ENCODE data around the gene GPC2.
"Not testable (repeated sequence)": the region's sequence is repeated elsewhere in the genome, so short reads cannot be mapped to it uniquely, and the experiment has no call there.

Gene GPC2

DNA sequence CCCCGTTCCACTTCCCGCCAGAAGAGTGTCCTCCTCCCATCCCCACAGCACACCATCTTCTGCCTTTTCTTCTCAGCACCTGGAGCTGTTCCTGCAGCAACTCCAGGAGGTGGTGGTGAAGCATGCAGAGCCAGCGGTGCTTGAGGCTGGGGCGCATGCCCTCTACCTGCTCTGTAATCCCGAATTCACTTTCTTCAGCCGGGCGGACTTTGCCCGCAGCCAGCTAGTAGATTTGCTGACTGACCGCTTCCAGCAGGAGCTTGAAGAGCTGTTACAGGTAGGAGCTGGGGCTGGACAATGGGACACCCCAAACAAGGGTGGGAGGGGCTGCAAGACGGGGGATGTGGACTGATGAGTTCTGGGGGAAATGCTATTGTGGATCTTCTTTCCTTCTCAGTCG lies 23.5 kb upstream of the GPC2 start:
- no peak for DNase-seq

DNA sequence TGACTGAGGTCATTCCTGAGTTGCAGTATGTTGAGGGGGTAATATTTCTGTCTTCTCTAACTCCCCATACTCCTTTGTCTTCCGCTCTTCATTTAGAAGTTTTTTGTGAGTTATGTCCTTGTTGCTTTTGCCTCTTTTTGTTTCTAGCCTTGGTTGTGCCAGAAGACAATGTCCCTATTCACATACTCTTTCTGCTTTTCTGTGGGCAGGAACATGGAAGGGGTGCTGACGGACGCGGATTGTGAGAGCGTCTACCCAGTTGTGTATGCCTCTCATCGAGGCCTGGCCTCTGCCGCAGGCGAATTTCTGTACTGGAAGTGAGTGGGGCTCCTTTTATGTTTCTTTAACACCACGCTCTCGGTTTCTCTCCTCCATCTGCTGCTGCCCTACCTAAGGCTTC lies 21.1 kb upstream of the GPC2 start:
- no peak for DNase-seq

DNA sequence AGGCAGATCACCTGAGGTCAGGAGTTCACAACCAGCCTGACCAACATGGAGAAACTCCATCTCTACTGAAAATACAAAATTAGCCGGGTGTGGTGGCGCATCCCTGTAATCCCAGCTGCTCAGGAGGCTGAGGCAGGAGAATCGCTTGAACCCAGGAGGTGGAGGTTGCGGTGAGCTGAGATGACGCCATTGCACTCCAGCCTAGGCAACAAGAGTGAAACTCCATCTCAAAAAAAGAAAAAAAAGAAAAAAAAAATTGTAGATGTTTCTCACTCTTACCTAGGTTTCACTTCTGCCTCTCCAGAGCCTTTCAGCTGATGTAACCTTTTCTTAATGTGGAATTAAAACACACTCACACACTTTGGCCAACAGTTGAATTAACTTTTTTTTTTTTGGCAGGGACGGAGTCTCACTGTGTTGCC lies 18.7 kb upstream of the GPC2 start:
- not testable (repeated sequence) for DNase-seq

DNA sequence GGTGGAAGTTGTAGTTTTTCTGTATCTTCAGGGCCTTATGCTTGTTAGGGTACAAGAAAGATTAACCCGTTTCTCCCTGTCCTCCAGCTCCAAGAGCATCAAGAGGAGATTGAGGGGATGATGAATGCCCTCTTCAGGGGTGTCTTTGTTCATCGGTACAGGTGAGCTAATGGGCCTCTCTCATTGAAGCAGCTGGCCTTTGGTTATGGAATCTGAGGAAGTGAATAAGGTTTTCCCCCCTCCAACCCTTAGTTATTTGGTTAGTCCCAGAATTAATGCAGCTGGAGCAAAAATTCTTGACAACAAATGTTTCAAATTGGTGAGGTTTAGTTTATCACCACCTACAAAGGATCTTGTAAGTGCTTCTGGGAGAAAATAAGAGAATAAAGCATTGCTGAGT lies 18.0 kb upstream of the GPC2 start:
- DNase-seq: no peak

DNA sequence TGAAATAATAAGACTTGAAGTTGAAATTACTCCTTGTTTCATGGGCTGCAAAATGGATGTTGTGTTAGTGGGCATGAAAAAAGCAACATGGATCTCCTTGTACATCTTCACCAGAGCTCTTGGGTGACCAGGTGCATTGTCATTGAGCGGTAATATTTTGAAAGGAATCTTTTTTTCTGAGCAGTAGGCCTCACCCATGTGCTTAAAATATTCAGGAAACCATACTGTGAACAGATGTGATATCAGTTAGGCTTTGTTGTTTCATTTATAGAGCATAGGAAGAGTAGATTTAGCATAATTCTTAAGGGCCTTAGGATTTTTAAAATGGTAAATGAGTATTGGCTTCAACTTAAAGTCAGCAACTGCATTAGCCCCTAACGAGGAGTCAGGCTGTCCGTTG lies 15.8 kb upstream of the GPC2 start:
- no peak for DNase-seq

DNA sequence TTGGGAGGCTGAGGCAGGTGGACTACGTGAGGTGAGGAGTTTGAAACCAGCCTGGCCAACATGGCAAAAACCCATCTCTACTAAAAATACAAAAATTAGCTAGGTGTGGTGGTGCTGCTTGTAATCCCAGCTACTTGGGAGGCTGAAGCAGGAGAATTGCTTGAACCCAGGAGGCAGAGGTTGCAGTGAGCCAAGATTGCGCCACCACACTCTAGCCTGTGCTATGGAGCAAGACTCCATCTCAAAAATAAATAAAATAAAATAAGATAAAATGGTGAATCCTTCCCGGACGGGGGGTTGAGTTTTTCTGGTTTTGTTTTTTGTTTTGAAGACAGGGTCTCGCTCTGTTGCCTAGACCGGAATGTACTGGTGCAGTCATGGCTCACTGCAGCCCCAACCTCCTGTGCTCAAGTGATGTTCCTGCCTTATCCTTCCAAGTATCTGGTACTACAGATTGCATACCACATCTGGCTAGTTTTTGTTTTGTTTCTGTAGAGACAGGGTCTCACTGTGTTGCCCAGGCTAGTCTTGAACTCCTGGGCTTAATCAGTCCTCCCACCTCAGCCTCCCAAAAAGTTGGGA lies 15.2 kb upstream of the GPC2 start:
- not testable (repeated sequence) for DNase-seq

DNA sequence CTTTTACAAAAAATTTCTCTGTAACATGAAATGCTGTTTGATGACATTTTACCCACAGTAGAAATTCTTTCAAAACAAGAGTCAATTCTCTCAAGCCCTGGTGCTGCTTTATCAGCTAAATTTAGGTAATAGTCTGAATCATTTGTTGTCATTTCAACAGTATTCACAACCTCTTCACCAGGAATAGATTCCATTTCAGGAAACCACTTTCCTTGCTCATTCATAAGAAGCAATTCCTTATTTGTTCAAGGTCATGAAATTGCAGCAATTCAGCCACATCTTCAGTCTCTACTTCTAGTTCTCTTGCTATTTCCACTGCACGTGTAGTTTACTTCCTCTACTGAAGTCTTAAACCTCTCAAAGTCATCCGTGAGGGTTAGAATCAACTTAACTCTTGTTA lies 14.6 kb upstream of the GPC2 start:
- no peak for DNase-seq

DNA sequence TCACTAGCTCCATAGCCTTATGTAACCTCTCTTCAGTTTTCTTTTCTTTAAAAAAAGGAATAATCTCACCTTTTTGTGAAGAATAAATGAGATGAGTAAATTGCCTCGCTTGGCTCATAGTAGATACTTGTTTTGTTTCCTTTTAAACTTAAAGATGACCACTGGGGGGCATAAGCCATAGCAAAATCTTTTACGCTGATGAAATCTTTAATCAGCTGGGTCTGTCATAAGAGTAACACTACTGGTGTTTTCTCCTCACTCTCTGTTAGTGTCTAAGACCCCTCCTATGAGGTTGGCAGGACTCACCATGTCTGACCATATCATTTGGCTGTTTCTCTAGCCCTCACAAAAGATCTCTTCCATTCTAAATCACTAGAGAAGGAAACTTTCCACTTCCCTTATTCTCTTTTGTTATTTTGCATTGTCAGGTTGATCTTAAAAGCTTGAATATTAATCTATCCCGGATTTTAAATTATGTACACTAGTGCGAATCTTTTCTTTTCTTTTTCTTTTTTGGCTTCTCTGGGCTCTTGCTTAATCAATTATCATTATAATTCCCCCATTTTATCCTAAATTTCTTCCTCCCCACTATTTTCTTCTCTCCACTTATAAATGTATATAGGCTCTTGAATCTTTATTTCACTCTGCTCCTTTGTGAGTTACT lies 13.0 kb upstream of the GPC2 start:
- DNase-seq: no peak

DNA sequence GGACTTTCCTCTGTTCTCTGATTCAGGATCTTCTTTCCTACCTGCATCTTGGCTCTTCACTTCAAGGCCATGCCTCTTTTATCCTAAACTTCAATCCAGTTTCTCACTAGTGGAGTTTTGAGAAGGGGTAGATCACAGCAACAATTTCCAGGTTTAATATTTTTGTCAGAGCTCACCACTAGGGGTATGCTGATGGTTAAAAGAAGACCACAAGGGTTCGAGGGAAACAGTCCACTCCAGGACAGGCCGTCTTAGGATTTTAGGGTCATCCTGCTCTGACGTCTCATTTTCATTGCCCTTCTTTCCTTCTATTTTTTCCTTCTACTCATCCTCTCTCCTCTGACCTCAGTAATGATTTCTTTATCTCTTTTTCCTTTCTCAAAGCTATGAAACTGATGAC lies 11.9 kb upstream of the GPC2 start:
- no peak for DNase-seq

DNA sequence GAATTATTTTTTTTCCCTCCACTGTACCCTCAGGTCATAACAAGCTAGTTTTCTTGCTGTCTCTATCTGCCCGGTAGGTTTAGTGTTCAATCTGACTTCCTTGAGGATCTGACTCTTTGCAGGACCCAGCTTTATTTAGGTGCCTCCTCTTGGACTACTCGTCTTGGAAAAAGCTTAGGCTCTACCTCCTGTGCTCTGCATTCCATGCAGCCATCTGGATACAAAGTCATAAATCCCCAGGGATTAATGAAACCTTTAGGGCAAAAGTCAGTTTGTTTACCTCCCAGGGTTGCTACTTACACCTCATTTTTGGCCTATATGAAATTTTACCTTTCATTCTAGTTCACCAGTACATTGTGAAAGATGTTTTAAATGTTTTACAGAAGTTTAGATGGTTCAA lies 8.5 kb upstream of the GPC2 start:
- no peak for DNase-seq

DNA sequence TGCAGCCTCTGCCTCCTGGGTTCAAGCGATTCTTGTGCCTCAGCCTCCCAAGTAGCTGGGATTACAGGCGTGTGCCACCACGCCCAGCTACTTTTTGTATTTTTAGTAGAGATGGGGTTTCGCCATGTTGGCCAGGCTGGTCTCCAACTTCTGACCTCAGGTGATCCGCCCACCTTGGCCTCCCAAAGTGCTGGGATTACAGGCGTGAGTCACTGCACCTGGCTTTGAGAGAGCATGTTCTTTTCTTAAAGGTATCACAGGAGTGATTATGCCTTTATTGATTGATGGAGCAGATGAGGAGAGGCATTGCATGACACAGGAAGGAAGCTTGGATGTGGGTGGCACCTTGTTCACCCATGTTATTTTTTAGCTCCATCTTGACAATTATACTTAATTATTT lies 5.9 kb upstream of the GPC2 start:
- not testable (repeated sequence) for DNase-seq

DNA sequence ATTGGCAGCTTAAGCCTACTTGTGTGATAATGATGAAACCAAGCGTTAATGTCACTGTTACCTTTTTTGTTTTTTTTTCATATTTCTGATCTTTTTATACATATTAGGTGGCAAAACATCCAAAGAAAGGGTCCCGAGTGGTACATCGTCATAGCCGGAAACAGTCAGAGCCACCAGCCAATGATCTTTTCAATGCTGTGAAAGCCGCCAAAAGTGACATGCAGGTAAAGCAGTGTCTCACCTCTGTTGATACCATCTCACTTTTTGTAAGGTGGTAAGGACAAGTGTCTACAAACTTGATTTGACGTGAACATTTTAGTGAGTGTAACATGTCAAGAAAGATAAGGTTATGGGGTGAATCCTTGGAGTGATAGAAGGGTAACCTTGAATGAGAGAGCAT lies 5.4 kb upstream of the GPC2 start:
- DNase-seq: not testable (repeated sequence)

DNA sequence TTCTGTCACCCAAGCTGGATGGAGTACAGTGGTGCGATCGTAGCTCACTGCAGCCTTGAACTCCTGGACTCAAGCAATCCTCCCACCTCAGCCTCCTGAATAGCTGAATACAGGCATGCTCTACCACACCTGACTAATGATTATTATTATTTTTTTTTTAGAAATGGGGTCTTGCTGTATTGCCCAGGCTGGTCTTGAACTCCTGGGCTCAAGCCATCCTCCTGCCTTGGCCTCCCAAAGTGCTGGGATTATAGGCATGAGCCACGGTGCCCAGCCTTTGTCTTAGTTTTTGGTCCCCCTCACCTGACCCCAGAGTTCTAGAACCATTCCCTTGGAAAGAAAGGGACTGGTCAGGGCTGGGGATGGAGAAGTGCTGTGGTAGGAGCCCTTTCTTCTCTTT lies 2.9 kb upstream of the GPC2 start:
- DNase-seq: not testable (repeated sequence)

DNA sequence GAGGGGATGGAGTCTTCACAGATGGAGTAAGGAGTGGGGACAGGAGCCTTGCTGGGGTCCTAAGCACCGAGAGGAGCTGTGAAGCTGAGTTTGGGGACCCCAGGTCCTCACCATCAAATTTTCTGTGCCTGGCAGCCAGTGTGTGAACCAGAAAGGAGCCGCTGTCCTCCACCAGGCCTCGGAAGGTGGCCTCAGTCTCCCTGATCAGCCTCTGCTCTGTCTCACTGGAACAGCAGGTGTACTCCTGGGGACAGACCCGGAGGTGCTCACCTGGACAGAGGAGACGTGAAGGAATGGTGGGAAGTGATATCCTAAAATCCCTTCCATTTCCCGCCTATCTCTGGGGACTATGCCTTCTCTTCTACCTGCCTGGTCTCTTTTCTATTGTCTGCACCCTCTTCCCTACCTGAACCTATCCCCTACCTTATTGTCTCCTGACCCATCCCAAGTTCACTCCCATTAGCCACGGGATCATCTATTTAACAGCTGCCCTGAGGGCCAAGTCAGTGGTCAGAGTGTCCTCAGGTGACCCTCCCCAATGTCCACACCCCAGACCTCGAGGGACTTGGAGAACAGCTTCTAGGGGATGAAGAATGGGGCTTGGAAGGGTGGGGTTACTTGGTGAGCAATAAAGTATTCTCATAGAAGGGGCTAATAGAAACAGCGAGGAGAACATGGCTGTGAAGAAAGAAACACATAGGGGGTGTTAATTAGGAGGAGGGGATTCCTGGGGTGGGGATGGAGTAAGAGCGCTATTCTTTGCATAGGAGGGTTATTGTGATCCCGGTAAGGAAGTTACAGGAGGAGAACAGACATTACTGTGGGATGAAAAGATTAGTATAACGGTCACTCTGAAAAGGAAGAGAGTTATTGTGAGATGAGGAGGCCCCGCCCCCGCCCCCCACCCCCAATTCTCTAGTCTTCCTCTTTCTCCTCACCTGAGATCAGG lies 811 bp downstream of the GPC2 start:
- DNase-seq: no peak

DNA sequence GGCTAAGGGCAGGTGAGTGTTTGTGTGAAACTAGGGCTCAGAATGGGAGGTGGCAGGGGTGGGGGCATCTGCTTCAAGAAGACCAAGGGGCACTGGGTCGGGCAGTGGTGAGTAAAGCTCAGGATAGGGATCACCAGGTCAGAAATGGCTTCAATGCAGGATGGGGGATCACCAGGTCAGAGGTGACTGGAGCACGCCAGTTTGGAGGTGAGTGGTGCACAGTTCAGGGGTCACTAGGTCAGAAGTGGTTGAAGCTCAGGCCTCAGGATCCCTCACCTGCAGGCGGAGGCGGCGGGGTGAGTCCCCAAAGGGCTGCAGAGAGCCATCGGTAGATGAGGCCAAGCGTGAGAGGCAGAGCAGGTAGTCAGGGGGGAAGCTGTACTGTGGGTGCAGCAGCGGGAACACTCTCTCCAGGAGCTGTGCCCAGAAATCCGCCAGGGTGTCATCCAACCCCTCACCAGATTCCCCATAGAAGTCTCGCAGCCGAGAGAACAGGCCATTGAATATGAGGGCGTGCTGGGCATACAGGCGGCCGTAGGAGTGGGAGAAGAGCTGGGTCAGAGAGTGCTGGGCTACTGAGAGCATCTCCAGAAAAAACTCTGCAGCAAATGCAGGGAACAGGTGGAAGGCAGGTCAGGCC lies 1.8 kb downstream of the GPC2 start:
- DNase-seq: no peak

DNA sequence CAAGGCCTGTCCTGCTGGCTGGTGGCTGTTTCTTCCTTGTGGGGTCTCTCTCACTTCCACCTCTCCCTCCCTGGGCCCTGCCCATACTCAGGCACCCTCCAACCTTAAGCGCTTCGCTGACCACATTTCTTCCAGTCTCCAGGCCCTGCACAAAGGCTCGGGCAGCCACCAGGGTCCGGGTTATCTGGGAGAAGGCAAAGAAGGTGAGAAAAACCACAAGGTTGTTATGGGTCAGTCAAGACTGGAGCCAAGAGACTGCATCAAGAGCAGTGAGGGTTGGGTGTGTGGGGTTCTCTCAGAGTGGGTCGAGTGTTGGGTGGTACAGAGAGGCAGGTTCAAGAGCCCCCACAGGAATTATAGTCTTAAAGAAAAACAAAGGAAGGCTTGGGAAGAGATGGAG lies 2.6 kb downstream of the GPC2 start:
- DNase-seq: no peak

DNA sequence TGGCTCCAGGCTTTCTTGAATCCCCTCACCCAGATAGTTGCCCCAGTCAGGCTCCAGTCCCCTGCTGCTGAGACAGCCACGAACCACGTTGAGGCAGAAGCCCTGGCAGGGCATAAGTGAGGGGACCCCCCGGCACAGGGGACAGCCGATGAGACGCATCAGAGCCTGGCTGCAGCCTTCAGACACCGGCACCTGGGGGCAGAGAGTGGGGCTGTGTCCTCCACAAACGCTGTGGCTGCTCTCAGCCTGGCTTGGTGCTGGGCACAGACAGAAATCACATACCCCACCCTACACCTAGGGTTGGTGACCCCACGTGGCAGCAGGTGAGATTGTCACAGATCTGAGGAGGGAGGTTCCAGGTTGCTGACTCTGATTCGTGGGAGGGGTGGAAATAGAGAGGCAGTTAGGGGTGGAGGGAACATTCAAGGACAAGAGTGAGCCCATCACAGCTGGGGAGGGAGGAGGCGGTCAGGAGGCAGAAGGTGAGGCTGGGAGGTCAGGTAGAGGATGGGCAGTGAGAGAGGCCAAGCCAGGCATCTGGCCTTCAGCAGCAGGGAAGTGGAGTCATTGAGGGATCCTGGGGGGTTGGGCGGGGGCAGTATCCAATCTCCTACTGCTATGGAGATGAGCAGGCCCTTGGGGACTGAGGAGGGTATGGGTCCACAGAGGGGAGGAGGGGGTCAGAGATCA lies 3.2 kb downstream of the GPC2 start:
- no peak for DNase-seq

DNA sequence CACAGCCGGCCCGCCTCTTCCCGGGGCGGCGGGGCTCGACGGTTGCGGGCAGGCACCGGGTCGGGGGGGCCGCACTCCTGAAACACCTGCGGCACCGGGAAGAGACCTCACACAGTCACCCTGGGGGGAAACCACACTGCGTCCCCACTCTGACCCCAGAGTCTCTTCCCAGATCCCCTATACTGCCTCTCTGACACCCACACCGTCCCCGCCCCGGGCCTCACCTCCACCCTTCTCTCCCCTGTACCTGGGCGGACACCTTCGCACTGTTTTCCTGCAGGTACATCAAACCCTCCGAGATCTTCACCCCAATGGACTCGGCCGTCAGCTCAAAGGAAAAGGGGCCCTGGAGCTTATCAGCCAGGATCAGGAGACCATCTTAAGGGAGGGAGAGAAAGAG lies 5.3 kb downstream of the GPC2 start:
- DNase-seq: no peak

DNA sequence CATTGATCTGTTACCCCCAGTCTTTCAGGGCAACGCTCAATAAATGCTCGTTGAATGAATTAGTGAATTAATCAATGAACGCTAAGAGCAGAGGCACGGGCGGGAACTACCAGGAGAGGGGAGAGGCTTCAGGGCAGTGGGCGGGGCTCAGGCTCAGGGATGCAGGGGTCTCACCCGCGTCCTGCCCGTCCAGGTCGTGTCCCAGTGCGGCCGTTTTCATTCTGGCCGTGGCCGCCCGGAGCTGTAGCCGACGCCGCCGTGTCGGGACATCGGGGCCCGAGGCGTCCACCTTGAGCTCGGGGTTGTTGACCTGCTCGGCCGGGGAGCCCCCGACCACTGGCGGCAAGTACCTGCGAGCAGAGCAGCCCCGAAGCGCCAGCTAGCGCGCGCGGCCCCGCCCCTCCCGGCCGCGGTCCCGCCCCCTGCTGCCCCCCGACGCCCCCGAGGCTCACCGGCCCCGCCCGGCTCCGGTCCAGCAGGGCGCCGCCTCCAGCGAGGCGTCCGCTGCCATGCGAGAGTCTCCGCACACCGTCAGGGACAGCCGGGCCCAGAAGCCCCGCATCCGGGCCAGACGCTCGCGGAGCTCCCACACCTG lies 6.0 kb downstream of the GPC2 start:
- DNase-seq: no peak

DNA sequence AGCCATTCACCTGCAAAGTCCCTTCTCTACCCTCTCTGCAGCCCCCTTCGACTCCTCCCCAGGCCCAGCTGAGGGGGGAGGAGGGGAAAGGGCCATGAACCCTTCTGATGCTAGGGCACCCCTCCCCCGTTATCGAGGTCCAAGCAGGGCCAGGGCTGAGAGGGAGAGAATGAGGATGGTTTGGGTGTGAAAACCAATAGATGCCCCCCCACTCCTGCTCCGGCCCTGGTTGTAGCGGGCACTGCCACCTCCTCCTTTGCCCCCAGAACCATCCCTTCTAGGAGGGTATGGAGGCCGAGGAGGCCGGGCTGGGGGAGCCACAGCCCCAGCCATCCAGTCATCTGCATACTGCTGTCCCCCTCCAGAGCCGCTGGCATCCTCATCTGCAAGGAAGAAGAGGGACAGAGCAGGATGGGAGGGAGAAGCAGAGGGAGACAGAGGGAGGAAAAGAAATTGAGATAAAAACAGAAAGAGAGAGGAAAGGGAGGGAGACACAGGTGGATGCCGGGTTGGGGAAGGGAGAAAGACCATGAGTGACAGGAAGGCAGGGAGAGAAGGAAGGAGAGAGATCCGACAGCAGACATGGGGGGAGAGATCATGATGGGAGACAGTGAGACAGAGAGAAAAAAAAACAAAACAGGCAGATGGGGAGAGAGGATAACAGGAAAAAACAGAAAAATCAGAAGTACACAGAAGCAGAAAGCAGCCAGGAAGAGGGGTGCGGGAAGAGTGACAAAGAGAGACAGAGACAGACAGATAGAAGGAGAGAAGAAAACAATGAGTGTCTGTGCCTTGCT lies 6.9 kb downstream of the GPC2 start:
- no peak for DNase-seq

DNA sequence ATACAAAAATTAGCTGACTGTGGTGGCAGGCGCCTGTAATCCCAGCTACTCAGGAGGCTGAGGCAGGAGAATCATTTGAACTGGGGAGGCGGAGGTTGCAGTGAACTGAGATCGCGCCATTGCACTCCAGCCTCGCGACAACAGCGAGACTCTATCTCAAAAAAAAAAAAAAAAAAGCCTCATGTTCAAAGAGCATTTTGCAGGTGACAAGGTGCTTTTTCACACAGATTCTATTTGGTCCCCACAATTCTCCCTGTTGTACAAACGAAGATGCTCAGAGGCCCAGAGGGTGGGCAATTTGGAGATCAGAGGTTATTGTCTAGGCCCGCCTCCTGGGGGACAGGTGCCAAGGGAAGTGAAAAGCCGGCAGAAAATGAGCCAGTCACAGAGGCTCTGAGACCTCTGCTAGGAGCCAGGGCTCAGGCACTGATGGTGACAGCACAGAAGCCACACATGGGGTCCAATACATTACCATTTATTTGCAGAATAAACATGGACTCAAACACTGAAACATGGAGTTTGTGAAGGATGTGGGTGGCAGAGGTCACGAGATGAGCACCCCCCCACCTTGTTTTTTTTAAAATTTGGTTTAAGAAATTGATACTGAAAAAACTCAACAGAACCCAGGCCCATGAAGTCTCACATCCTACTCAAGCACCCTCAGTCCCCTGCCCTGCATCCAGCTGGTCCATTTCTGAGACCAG lies 7.9 kb downstream of the GPC2 start:
- DNase-seq: no peak
